B cell (primary cell): ENCODE measurements around the gene SIRT7.
A peak's percentile ranks its signal among the peaks of the same experiment; 100 is the strongest.

Experiments
- EZH2 ChIP-seq: IDR thresholded peaks from 2 replicates; pipeline ENCODE4 v1.6.1; 2012; ENCODE audit warnings: borderline replicate concordance, low read depth, mild to moderate bottlenecking, moderate library complexity, low read length; ENCODE audit not compliant: insufficient read depth, poor library complexity, severe bottlenecking
- TF ChIP-seq, protein P1 (sequence below): fragments of 200-600 bp; IDR thresholded peaks from one replicate; pipeline ENCODE4 v1.8.0; 2022; ENCODE audit warnings: antibody characterized with exemption, mild to moderate bottlenecking

DNA sequence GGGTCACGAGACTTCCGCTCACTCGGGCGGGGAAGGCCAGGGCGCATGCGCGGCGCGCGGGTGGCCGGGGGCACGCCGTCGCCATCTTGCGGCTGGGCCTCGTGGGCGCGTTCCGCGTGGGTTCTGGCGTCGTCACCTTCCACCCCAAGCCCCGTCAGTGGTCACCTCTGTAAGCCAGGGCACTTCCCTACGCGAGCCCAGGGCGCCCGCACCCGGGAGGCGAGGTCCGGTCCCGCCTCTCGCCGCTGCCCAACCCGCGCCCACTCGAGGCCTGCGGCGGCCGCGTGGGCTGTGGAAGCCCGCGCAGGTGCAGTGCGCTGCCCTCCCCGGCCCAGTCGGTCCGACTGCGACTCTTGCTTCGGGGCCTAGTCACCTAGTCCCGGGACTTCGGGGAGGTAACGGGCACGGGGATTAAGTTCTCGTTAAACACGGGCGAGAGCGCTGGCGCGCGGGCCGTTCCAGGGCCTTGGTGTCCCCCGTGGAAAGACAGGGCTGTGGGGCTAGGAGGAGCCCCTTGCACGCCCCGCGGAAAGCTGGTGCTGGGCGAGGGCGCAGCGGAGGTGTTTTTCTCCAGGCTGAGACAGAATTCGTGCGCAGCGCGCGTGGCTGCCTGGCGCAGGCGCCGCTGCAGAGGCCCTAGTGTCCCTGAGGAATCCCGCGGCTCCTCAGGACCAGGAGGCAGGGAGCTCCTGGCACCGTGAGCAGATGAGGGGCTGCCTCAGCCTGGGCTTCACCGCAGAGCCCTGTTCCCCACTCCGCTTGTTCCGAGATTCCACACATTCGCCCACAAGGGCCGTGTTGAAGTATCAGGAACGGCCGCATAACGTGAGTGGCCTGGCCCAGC is 46.4 kb downstream of the SIRT7 start:
- TF ChIP-seq, protein P1, sequence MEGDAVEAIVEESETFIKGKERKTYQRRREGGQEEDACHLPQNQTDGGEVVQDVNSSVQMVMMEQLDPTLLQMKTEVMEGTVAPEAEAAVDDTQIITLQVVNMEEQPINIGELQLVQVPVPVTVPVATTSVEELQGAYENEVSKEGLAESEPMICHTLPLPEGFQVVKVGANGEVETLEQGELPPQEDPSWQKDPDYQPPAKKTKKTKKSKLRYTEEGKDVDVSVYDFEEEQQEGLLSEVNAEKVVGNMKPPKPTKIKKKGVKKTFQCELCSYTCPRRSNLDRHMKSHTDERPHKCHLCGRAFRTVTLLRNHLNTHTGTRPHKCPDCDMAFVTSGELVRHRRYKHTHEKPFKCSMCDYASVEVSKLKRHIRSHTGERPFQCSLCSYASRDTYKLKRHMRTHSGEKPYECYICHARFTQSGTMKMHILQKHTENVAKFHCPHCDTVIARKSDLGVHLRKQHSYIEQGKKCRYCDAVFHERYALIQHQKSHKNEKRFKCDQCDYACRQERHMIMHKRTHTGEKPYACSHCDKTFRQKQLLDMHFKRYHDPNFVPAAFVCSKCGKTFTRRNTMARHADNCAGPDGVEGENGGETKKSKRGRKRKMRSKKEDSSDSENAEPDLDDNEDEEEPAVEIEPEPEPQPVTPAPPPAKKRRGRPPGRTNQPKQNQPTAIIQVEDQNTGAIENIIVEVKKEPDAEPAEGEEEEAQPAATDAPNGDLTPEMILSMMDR, result peak; percentile 50
- TF ChIP-seq EZH2, result no peak
